Adrenal gland (tissue), 5 donors: ENCODE results near the gene PHF19.

Experiments
- CTCF ChIP-seq, 6 experiments: fragments of 450-650 bp in 4 of 6; fragments of 200-600 bp in 2 of 6; sonication (generic) in 1 of 6; IDR thresholded peaks; 1 replicate in 5 of 6; 2 replicates in 1 of 6; pipeline versions ENCODE4 v1.5.1 to v1.8.0; 2016 to 2021; ENCODE audit warnings: antibody characterized with exemption in 6 of 6, mild to moderate bottlenecking in 2 of 6, moderate library complexity in 1 of 6
- POLR2A ChIP-seq, 2 donors: fragments of 450-650 bp; IDR thresholded peaks; one replicate each; pipeline ENCODE4 v1.6.1; 2017; ENCODE audit warnings: antibody characterized with exemption in 2 of 2, mild to moderate bottlenecking in 2 of 2, moderate library complexity in 1 of 2
- donor health status: DM: no; HTN: no; CAD: no.

DNA sequence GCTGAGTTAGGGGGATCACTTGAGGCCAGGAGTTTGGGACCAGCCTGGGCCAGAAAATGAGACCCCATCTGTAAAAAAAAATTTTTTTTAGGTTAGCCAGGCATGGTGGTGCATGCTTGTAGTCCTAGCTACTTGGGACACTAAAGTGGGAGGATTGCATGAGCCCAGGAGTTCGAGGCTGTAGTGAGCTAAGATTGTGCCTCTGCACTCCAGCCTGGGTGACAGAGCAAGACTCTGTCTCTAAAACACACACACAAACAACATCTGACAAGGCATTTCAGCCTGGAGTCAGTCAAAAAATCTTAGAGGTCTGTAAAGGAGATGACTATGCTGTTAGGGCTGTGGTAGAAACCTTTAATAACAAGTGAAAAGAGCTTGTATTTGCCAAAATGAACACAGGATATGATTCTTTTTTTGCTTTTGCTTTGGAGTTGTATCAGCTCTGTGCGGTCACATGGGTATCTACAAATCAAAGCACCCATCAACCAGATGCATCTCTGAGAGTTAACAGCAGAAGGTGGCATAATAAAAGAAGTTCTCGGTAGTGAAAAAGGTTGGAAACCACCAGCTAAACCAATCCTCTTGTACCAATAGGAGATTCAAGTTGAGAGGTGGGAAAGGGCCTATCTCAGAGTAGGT lies 30.6 kb downstream of the PHF19 start:
- TF ChIP-seq CTCF (IDR thresholded peaks at IDR 0.05): no peak
- no peak for TF ChIP-seq POLR2A (IDR thresholded peaks at IDR 0.05)
